HG02973 (cell line): ENCODE results near the gene COX19.

ENCODE experiments used
- ATAC-seq: cut with Tn5 transposase; IDR thresholded peaks from one replicate; pipeline ENCODE4 v1.9.1; 2021; ENCODE audit warnings: moderate library complexity; ENCODE audit not compliant: unreplicated experiment

The COX19 gene

DNA sequence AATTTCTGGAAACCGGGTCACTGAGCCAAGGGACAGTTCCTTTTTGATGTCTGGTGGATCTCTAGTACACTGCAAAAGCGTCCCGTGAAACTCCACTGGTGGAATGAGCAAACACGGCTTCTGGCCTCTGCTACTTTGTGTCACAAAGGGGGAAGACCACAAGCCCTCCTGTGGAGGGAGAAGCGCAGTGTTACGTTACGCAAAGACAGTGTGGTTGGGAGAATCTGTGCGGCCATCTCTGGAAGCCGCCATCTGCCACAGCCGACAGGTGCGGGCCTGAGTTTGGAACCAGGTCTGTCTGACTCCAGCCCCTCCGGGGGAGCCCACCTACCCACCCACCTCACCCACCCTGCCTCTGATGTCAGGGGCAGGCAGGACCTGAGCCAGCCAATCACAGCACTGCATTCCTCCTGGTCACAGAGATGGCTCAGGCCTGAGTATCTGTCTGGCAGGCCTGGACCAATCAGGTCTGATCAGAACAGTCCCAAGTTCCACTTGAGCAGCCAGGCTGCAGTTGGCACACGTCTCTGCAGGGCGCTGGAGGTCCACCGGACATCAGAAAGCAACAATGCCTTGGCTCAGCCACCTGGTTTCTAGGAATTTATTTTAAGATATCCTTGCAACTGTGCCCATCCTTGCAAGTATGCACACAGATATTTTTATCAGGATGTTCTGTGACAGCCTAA, 4.7 kb upstream of the COX19 start:
- ATAC-seq, result no peak

DNA sequence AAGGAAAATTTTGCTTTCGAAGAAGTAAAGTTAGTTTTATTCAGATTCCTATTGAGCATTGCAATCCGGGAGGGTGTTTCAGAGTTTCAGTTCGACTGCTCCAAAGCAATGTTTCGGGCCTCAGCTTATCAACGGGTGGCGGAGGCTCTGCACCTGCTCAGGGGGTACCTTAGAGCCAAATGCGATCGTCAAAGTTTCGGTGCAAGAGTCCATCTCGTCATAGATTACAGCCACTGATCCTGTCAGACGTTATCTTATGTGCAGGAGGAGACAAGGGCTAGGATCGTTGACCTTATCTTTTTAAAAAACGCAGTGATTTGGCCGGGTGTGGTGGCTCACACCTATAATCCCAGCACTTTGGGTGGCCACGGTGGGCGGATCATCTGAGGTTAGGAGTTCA, 3.8 kb upstream of the COX19 start:
- no peak for ATAC-seq

DNA sequence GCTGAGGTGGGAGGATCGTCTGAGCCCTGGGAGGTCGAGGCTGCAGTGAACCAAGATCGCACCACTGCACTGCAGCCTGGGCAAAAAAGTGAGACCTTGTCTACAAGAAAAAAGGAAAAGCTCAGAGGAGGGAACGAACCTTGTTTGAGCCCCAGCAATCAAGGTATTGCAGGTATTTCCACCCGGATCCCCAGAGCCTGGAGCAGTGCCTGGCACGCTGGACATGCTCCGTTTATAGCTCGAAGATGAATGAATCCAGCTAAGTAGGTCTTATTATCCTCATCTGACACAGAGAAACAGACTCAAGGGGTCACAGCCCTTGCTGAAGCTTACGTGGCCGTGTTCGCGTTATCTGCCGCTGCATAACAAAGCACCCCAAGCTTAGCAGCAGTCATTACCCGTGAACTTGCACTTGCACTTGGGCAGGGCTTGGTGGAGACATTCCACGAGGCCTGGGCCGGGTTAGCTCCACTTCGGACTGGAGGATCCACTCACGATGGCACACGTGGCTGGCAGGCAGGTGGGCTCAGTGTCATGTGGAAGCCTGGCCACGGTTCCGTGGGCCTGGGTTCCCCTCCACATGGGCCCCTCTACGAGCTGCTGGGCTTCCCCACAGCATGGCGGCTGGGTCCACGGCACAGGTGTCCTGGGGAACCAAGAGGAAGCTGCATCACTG, 3.2 kb upstream of the COX19 start:
- no peak for ATAC-seq

DNA sequence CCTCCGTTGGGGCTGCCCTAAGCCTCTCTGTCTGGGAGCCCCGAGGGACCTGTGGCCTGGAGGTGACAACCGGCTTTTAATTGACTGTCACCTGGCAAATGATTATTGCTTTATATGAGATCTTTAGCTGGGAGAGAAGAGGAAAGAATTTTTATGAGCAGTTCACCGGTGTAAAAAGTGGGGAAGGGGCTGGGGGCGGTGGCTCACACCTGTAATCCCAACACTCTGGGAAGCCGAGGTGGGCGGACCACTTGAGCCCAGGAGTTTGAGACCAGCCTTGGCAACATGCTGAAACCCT, 2.6 kb upstream of the COX19 start:
- ATAC-seq, result no peak

DNA sequence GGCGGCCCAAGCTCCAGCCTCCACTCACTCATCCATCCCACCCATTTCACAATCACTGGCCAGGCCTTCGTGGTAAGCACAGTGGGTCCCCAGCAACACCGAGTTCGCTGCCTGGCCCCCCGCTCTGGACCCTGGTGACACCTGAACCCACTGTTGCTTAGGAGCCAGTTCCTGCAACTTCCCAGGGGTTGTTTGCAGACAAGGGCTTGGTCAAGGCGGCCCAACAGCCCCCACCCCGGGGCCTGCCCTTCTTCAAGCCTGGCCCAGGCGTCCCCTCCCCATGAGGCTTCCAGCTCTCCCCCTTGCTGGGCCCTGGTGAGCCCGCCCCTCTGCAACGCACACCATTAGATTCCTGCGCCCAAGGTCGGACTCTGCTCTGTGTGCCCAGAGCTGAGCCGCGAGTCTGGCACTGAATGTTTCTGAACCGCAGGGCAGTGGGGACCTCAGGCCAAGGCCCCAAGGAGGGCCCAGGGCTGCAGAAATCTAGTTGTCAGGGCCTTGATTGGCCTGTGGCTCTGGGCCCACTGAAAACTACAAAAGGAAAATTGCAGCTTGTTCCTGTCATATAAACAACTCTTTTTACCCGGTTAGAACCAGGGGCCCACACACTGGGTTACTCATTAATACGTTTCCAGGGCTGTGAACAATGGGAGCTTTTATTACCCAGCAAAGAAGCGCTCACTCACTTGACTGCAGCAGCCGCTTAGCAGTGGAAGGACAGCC, 2.1 kb upstream of the COX19 start:
- ATAC-seq, result no peak

DNA sequence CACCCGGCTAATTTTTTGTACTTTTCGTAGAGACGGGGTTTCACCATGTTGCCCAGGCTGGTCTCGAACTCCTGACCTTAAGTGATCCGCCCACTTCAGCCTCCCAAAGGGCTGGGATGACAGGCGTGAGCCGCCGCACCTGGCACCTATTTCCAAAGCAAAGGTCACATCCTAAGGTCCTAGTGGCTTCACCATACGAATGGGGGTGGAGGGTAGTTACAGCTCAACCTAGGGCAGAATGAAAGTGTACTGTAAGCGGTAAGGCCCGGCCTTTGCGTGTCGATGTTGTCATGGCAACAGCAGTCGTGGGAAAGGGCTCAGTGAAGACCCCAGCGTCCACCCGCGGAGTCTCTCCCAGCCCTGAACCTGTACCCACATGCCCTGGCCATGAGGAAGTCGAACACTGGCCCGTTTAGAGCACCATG, 1.6 kb upstream of the COX19 start:
- ATAC-seq, result no peak

DNA sequence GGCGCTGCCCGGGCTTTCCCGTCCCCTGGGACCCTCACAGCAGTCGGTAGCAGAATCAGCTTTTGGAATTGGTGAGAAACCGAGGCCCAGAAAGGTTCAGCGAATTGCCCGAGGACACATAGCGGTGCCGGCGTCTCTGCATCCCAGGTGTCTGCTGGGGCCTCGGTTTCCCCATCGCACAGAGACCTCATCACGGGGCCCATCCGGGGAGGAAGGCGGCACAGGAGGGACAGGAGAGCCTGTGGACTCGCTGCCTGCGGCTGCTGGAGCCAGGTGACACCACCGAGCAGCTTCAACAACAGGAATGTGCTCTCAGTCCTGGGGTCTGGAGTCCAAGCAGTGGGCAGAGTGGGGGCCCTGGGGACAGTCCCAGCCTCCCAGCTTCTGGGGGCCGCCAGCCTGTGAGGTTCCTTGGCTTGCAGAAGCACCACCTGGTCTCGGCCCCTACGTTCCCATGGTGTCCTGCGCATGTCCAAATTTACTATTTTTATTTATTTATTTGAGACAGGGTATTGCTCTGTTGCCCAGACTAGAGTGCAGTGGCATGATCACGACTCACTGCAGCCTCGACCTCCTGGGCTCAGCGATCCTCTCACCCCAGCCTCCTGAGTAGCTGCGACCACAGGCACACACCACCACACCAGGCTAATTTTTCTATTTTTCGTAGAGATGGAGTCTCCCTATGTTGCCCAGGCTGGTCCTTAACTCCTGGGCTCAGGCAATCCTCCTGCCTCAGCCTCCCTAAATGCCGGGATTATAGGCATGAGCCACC, 539 bp upstream of the COX19 start:
- no peak for ATAC-seq

DNA sequence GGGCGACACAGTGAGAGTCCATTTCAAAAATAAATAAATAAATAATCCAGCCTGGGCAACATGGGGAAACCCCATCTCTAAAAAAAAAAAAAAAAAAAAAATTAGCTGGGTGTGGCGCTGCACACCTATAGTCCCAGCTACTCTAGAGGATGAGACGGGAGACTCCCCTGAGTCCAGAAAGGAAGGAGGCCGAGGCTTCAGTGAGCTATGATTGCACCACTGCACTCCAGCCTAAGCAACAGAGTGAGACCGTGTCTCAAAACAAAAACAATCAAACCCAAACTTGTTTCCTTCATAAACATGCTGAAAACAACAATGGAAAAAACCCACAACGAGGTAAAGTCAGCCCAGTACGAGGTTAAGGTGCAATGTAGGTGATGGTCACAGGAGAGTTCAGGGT, 1.2 kb downstream of the COX19 start:
- ATAC-seq, result no peak

DNA sequence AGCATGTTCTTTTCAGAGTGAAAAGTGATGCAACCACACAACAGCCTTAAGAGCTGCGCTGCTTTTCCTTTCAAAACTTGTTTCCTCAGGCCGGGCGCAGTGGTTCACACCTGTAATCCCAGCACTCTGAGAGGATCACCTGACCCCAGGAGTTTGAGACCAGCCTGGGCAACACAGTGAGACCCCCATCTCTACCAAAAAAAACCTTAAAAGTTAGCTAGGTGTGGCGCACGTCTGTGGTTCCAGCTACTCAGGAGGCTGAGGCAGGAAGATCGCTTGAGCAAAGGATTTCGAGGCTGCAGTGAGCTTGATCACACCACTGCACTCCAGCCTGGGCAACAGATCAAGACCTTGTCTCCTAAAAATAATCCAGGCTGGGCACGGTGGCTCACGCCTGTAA, 2.0 kb downstream of the COX19 start:
- no peak for ATAC-seq

DNA sequence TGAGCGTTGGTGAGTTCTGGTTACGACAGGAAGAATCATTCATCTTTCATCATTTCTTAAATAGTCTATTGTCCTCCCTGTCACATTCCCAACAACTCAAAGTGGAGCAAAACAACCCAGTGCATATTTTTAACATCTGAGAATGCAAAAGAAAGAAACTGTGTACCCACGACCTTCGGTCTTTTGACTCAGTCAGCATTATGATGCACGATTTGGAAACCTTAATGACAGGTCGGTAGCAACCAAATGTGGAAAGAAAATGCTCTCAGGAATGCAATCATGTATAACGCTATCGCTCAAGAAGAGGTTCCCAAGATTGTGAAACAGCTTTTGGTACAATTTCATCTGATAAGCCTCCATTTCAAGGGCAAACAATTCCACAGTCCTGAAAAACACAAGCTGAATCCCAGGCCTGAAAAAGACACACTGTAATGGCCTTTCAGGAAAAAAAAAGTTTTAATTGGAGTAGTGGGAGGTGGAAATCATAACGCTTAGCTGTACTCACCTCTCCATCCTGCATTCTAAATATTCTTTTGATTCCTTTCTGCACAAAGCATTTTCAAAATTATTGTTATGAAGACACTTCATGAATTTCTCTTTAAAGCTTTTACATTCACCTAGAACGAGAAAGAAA, 2.6 kb downstream of the COX19 start:
- ATAC-seq, result no peak

DNA sequence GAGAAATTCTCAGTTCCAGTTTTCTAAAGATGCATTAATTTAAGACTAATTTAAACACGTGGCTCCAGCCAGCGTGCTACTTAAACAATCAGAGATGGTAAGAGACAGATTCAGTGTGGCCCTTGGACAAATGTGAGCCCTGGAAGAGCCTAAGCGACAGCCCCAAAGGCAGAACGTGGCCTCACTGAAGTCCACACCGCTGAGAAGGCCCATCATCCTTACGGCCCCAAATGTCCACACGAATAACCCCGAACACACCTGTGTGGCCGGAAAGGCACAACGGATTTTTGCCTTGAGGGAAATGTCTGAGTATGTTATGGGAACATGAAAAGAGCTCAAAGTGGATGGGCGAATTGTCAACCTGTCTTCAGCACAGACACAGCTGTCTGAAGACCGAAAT, 3.2 kb downstream of the COX19 start:
- no peak for ATAC-seq

DNA sequence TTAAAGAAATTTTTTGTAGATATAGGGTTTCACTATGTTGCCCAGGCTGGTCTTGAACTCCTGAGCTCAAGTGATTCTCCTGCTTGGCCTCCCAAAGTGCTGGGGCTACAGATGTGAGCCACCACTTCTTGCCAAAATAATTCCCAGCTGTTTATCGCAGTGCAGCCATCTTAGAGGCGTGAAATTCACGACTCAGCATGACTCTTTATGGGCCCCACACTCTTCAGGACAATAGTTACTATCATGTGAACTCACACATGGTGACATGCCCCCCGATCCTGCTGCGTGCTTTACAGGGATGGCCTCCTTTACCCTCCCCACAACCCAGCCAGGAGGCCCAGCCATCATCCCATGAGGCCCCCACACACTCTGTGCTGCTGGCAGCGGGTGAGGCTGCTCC, 4.6 kb downstream of the COX19 start:
- ATAC-seq, result no peak

DNA sequence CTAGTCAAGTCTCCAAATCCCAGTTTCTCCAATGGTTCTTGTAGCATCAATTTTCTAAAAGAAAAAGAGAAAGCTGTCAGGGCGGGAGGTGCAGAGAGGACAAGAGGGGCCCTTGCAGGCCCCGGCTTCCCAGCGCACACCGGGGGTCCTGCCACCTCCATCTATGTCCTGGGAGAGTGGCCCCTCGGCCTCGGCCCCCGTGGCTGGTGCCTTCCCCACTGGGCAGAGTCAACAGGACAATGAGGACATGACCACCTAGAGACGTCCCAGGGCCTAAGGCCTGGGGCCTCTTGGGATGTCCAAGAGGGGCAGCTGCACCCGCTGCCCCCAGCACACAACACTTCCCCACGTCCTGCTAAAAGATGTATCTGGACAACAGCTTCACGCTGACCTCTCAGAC, 5.9 kb downstream of the COX19 start:
- no peak for ATAC-seq

DNA sequence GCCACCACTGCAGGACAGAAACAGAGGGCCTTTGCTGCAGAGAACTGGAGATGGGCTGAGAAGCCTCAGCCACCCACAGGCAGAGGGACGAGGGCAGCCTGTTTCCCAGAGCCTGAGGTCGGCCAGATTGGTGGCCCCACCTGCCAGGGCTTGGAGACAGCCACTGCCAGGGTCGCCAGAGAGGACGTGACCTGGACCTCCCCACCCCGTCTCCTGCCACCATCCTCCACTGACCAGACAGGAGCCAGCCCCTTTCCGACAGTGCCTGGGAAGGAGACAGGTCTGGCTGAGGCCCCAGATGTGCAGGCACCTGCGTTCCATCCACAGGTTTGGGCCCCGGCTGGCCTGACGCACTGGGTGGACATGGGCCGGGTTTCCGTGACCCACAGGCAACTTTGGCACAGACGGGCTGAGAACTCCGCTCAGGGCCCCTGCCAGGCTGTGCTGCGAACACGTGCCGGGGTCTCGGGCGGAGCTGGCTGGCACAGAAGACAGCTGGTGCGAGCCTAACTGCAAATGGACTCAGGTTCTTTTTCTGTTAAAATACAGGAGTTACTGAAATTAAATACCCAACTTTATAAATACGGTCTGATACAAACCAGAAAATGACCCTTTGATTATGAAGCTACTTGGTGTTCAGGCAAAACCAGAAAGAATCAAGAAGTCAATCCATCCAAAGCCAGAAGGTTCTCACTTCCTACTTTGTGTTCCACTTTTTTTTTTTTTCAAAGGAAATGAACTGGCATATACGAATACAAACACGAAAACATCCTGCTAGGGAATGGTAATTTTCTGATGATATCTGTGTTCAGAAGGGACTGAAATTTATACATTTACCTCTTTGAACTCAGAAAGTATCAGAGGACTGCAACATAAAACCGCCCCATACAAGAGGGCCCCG, 6.9 kb downstream of the COX19 start:
- ATAC-seq, result no peak

DNA sequence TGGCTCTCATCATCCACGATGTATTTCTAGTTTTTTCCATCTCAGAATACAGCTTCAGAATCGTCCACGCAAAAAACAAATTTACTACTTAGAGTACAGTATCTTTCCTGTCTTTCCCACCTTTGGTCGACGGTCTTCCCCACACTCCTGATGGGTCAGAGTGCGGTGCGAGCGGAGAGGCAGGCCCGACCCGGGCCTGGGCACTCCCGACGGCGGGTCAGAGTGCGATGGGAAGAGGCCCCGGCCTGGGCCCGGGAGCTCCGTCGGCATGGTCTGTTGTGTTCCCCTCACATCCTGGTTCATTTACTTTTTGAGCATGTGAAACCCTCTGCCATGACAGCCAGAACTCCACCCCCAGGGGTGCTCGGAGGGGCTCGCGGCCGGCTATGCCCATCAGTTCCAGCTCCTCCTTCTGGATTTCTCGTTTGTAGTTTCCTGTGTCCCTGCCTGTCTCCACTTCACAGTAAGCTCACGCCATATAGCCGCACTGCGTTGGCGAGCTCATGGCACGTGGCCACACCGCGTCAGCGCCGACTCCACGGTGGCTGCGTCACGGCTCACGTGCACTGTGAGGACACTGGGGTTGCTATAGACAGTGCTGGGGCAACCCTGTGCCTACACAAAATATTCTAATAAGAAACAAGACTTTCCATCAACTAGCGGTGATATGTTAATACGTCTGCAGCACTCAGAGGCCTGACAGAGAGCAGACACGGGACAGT, 7.8 kb downstream of the COX19 start:
- no peak for ATAC-seq

DNA sequence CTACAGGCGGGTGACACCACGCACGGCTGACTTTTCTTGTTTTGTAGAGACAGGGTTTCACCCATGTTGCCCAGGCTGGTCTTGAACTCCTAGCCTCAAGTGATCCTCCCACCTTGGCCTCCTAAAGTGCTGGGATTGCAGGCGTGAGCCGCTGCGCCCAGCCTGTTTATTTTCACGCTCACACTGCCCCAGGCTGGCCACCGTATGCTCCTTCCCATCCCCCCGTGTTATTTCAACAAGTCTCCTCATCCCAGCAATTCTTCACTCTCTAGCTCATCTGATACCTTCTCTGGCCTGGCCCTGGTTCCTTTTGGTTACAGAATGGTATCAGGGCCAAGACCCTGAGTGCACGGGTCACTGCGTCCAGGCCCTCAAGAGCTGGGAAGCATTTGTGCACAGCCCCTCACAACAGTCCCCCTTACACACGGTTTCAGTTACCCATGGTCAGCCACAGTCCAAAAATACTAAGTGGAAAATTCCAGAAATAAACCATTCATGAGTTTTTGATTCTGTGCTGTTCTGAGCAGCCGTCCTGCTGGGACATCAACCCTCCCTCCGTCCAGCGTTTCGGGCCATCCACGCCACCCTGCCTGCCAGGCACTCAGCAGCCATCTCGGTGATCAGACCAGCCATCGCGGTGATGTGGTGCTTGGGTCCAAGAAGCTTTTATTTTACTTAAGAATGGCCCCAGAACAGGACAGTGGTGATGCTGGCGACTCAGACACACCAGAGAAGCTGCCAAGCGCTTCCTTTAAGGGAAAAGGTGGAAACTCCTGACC, 8.9 kb downstream of the COX19 start:
- no peak for ATAC-seq

DNA sequence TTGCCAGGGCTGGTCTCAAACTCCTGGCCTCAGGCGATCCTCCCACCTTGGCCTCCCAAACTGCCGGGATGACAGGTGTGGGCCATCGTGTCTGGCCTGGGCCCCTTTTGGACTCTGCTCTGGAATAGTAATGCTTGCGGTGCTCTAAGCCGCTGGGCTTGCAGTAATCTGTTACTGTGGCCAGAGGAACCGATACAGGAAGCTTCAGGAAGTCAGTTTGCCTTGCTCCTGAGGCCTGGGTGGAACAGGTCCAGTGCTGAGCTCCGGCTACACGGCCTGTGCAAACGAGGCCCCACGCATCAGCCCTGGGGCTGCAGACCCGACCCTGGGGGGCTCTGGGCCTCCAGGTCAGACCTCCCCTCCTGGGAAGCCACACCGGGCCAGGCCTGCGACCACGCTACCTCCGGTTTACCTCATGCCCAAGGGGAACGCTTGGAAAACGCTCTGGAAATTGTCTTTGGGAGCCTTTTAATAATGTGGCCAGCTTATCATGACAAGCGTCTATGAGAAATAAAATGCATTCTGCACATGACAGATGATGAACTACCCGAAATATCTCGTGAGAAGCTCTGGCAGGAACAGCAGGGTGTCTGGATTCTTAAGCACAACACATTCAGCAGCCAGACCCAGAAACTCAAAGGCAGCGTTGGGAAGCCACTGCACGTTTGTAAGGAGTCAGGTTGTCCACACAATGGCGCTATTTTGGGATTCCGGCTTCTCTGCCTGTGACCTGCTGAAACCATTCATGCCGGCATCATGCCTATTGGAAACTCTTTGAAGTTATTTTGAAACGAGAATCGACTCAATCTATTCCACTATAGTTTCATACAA, 10.7 kb downstream of the COX19 start:
- no peak for ATAC-seq
